T-cell (primary cell): ENCODE results near the gene PAMR1. TPM values are rescaled to one million over a fixed set of nuclear protein-coding genes. Genes with fewer than 3 reads are reported as not detected.

Source experiments
- ATAC-seq, 4 experiments: fragments of 200-7000 bp in 3 of 4; fragments of 150-1000 bp in 1 of 4; cut with Tn5 transposase; replicated peaks in 1 of 4; 1 replicate in 3 of 4; 2 replicates in 1 of 4; pipeline ENCODE4 v1.10.0; 2021; ENCODE audit warnings: moderate library complexity in 3 of 4, mild to moderate bottlenecking in 2 of 4, moderate number of reproducible peaks in 1 of 4
- CTCF ChIA-PET, 2 donors: fragments of 300-600 bp; sonication (Branson Sonifier 250); formaldehyde crosslinking; loops; one replicate each; lab custom pipeline; 2022; ENCODE audit warnings: antibody characterized with exemption in 2 of 2; lab: Charles Lee
- POLR2A ChIA-PET, 2 donors: fragments of 300-600 bp; sonication (Branson Sonifier 250); formaldehyde crosslinking; loops; one replicate each; lab custom pipeline; 2022; ENCODE audit warnings: antibody characterized with exemption in 2 of 2; lab: Charles Lee
- DNase-seq, 35 experiments: peaks; one replicate each; pipeline versions ENCODE4 v3.0.0 to v3.0.0-alpha.2; 2013 to 2023
- H3K27ac ChIP-seq: one replicate; pipeline ENCODE4 v1.5.1; 2013; ENCODE audit warnings: low read length
- H3K27me3 ChIP-seq, 2 experiments: replicated peaks in 1 of 2; 1 replicate in 1 of 2; 2 replicates in 1 of 2; pipeline versions ENCODE4 v1.6.1 to v1.7.0; 2013; ENCODE audit warnings: low read length in 1 of 2, mixed read lengths in 1 of 2; ENCODE audit not compliant: control insufficient read depth in 2 of 2, insufficient read depth in 2 of 2; ENCODE audit errors: extremely low read depth in 1 of 2
- H3K36me3 ChIP-seq, 2 donors: 1 replicate in 1 of 2; 2 replicates in 1 of 2; pipeline versions ENCODE4 v1.6.1 to v1.7.0; 2013; ENCODE audit warnings: low read length in 1 of 2; ENCODE audit not compliant: control insufficient read depth in 2 of 2, insufficient read depth in 1 of 2; ENCODE audit errors: extremely low read depth in 1 of 2
- H3K4me1 ChIP-seq, 2 experiments: 1 replicate in 1 of 2; 2 replicates in 1 of 2; pipeline versions ENCODE4 v1.6.1 to v1.7.0; 2013; ENCODE audit warnings: low read length in 2 of 2, mixed read lengths in 1 of 2; ENCODE audit not compliant: insufficient read depth in 2 of 2, control insufficient read depth in 1 of 2; ENCODE audit errors: extremely low read depth in 1 of 2
- H3K4me3 ChIP-seq, 2 donors: 1 replicate in 1 of 2; 2 replicates in 1 of 2; pipeline versions ENCODE4 v1.5.1 to v1.7.0; 2013; ENCODE audit warnings: mild to moderate bottlenecking in 2 of 2, low read length in 1 of 2, moderate library complexity in 1 of 2; ENCODE audit not compliant: control insufficient read depth in 1 of 2; ENCODE audit errors: extremely low read depth in 1 of 2
- H3K9me3 ChIP-seq: 2 replicates; pipeline ENCODE4 v1.7.0; 2013
- H3K27ac Mint-ChIP-seq, 2 donors: one replicate each; pipeline ENCODE4 v1.8.0; 2020 to 2021; ENCODE audit warnings: mild to moderate bottlenecking in 2 of 2, mixed read lengths in 2 of 2
- H3K27me3 Mint-ChIP-seq, 2 donors: one replicate each; pipeline ENCODE4 v1.8.0; 2021 to 2022; ENCODE audit warnings: mixed read lengths in 2 of 2
- H3K36me3 Mint-ChIP-seq: one replicate; pipeline ENCODE4 v1.8.0; 2021; ENCODE audit warnings: mixed read lengths
- H3K4me1 Mint-ChIP-seq, 3 donors: one replicate each; pipeline ENCODE4 v1.8.0; 2020 to 2022; ENCODE audit warnings: mixed read lengths in 3 of 3, mild to moderate bottlenecking in 1 of 3
- H3K4me3 Mint-ChIP-seq, 3 donors: one replicate each; pipeline ENCODE4 v1.8.0; 2020 to 2022; ENCODE audit warnings: mild to moderate bottlenecking in 3 of 3, mixed read lengths in 3 of 3, moderate library complexity in 3 of 3
- H3K9me3 Mint-ChIP-seq, 3 donors: one replicate each; pipeline ENCODE4 v1.8.0; 2020 to 2022; ENCODE audit warnings: mixed read lengths in 3 of 3
- WGBS: methylation state at CpG from one replicate; pipeline ENCODE4 v1.1.5; 2013; ENCODE audit warnings: missing lambda C conversion rate; ENCODE audit not compliant: insufficient coverage; 5-methylcytosine and 5-hydroxymethylcytosine counted together
- total RNA-seq, 35 experiments: library from RNA in 6 of 35; stranded (reverse) in 6 of 35; fragments of 120-200 nt in 1 of 35; gene quantifications; one replicate each; pipeline versions ENCODE4 v1.2.1 to v1.2.4 and lab custom pipeline; 2013 to 2026

PAMR1 gene
- total RNA-seq, 5 donors from 2014 or later (not counting 1 experiment from before 2014, with no cell fraction given), result 0.20 TPM; not detected in 4

DNA sequence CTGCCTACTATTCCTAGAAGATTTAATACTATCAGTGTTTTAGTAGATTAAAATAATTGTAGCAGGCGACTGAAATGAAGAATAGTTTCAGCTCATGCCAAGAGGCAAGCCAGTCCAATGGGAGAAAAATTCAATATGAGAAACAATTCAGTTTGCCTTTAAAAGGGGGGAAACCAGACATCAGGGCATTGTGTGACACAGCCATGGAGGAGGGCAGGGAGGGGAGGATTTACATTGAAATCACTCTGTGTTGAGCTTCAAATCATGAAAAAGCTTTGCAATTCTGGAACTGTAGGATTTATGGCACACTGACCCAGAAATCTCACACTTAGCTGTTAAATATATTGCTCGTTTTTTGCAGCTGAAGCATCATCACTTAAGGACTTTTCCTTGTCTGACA is 110.6 kb downstream of the PAMR1 start:
- H3K4me3 ChIP-seq, result no peak overlapping the region
- Mint-ChIP-seq H3K4me1 (peaks cover 6 to 8% (median 7%) of the 10 kb centered on the region in 3 donors), H3K36me3 (no peaks in the 10 kb centered on the region), H3K9me3 (no peaks in the 10 kb centered on the region), H3K27me3 (peaks cover 52 to 53% of the 10 kb centered on the region in 2 donors), H3K27ac (no peak overlapping the region), H3K4me3 (no peak overlapping the region)
- no peaks in the 10 kb centered on the region for H3K36me3 ChIP-seq
- no peak for DNase-seq
- ChIA-PET CTCF (no interaction called here), POLR2A (interaction anchor here in 1 of 2 donors (0.7 kb wide), 1 partner anchor 532 kb away, joined by 4 read pairs; no protein-coding TSS in a partner anchor)
- ATAC-seq, result no peak
- no peaks in the 10 kb centered on the region for H3K9me3 ChIP-seq
- H3K27me3 ChIP-seq, result peaks cover 16 to 23% of the 10 kb centered on the region in 2 experiments
- peaks cover 0 to 16% of the 10 kb centered on the region in 2 experiments for H3K4me1 ChIP-seq
- no peak overlapping the region for H3K27ac ChIP-seq
- WGBS, result no CpG with 5 or more reads among the region's 2 CpGs

- POLR2A ChIA-PET, result no interaction called here
- no peaks in the 10 kb centered on the region for H3K9me3 Mint-ChIP-seq
Measured at GRCh38 chr11:35414311-35414710, 111.1 kb downstream of the PAMR1 start.

GRCh38 chr11:35413598-35413997 is 111.8 kb downstream of the PAMR1 start:
- DNase-seq (no peak), ATAC-seq (no peak)
- H3K4me3 ChIP-seq, result no peak overlapping the region
- H3K9me3 ChIP-seq, result no peaks in the 10 kb centered on the region
- H3K27me3 Mint-ChIP-seq, result peaks cover 50 to 55% of the 10 kb centered on the region in 2 donors
- no CpG with 5 or more reads among the region's 3 CpGs for WGBS
- H3K4me3 Mint-ChIP-seq, result no peak overlapping the region
- POLR2A ChIA-PET, result no interaction called here
- H3K27ac ChIP-seq, result no peak overlapping the region
- H3K36me3 Mint-ChIP-seq, result no peaks in the 10 kb centered on the region
- H3K9me3 Mint-ChIP-seq, result no peaks in the 10 kb centered on the region
- H3K27me3 ChIP-seq, result peaks cover 14 to 16% of the 10 kb centered on the region in 2 experiments
- H3K4me1 ChIP-seq, result peaks cover 0 to 5% of the 10 kb centered on the region in 2 experiments
- H3K27ac Mint-ChIP-seq, result no peak overlapping the region
- peaks cover 5 to 6% (median 5%) of the 10 kb centered on the region in 3 donors for H3K4me1 Mint-ChIP-seq
- H3K36me3 ChIP-seq, result no peaks in the 10 kb centered on the region
- CTCF ChIA-PET, result no interaction called here

More at GRCh38 chr11:35414311-35414710, 111.1 kb downstream of the PAMR1 start:
- Histone ChIP-seq H3K27ac (no peak overlapping the region), H3K9me3 (no peaks in the 10 kb centered on the region), H3K4me3 (no peak overlapping the region), H3K27me3 (peaks cover 16 to 18% of the 10 kb centered on the region in 2 experiments), H3K4me1 (peaks cover 0 to 11% of the 10 kb centered on the region in 2 experiments), H3K36me3 (no peaks in the 10 kb centered on the region)
- ATAC-seq (no peak), DNase-seq (no peak)
- WGBS, result no CpG with 5 or more reads among the region's 6 CpGs
- H3K36me3 Mint-ChIP-seq, result no peaks in the 10 kb centered on the region
- CTCF ChIA-PET, result no interaction called here
- peaks cover 5 to 8% (median 5%) of the 10 kb centered on the region in 3 donors for H3K4me1 Mint-ChIP-seq
- H3K27ac Mint-ChIP-seq, result no peak overlapping the region
- H3K4me3 Mint-ChIP-seq, result no peak overlapping the region
- H3K27me3 Mint-ChIP-seq, result peaks cover 52% of the 10 kb centered on the region in 2 donors

- POLR2A ChIA-PET, result no interaction called here
- H3K36me3 Mint-ChIP-seq, result no peaks in the 10 kb centered on the region
- Histone ChIP-seq H3K4me1 (no peaks in the 10 kb centered on the region), H3K36me3 (no peaks in the 10 kb centered on the region), H3K27ac (no peak overlapping the region), H3K9me3 (no peaks in the 10 kb centered on the region), H3K27me3 (peaks cover 6 to 14% of the 10 kb centered on the region in 2 experiments), H3K4me3 (no peak overlapping the region)
- H3K9me3 Mint-ChIP-seq, result no peaks in the 10 kb centered on the region
- no peak overlapping the region for H3K4me3 Mint-ChIP-seq
- 53% methylated on average over 2 of the region's 2 CpGs for WGBS
- DNase-seq (peak in 1 of 35 experiments; percentile 20), ATAC-seq (no peak)
- H3K27me3 Mint-ChIP-seq, result peaks cover 37 to 44% of the 10 kb centered on the region in 2 donors
- CTCF ChIA-PET, result interaction anchor here in 1 of 2 donors (0.9 to 1.2 kb wide), 4 partner anchors 457 to 490 kb away, joined by 3 read pairs; no protein-coding TSS in a partner anchor
- no peaks in the 10 kb centered on the region for H3K4me1 Mint-ChIP-seq
- H3K27ac Mint-ChIP-seq, result no peak overlapping the region
Measured at GRCh38 chr11:35412285-35412684, 113.1 kb downstream of the PAMR1 start.

DNA sequence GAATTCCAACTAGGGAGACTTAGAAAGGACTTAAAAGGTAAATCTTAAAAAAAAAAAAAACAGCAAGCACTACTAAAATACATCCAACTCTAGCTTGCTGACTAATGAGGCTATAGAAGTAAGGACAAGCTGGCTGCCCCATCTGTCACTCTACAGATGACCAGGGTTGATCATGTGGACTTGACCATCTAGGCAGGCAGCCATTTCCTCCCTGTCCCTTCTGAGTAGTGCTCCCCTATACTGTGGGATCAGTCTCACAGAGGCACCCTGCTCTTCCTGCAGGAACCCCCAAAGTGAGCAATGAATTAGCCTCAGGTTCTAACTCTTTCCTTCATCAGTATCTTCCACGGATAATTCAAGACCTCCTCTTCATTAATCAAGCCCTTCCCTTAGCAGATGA is 118.4 kb downstream of the PAMR1 start:
- POLR2A ChIA-PET, result no interaction called here
- H3K9me3 ChIP-seq, result no peaks in the 10 kb centered on the region
- ATAC-seq, result no peak
- H3K27ac ChIP-seq, result no peak overlapping the region
- H3K4me3 Mint-ChIP-seq, result no peak overlapping the region
- H3K4me1 Mint-ChIP-seq, result peaks cover 0 to 2% (median 0%) of the 10 kb centered on the region in 3 donors
- no peak for DNase-seq
- no peaks in the 10 kb centered on the region for H3K4me1 ChIP-seq
- CTCF ChIA-PET, result no interaction called here
- H3K36me3 Mint-ChIP-seq, result no peaks in the 10 kb centered on the region
- peaks cover 0 to 5% of the 10 kb centered on the region in 2 experiments for H3K27me3 ChIP-seq
- no peaks in the 10 kb centered on the region for H3K9me3 Mint-ChIP-seq
- no peaks in the 10 kb centered on the region for H3K36me3 ChIP-seq
- 64% methylated on average over 1 of the region's 1 CpG for WGBS
- H3K27me3 Mint-ChIP-seq, result peaks cover 11 to 13% of the 10 kb centered on the region in 2 donors
- H3K27ac Mint-ChIP-seq, result no peak overlapping the region
- H3K4me3 ChIP-seq, result no peak overlapping the region

DNA sequence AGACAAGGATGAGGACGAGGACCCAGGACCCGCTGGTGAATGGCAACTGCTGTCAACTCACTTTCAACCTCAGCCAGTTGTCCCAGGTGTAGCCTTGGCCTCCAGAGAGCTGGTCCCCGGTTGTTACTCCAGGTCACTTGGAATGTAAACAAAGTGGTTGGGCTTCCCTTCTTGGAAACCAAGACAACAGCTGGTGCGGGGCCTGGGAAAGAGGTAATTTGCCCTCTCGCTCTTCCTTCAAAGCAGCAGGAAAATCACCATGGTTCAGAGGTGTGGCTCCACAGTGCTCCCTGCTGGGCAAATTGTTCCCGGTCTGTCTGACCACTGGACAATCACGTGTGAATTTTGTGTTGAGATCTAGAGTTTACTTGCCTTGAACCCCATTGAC is 121.0 kb downstream of the PAMR1 start:
- DNase-seq (peak in 2 of 35 experiments; percentile 5 to 20), ATAC-seq (no peak)
- WGBS, result 65% methylated on average over 5 of the region's 7 CpGs
- ChIA-PET POLR2A (no interaction called here), CTCF (interaction anchor here in 1 of 2 donors (0.6 kb wide), 1 partner anchor 12 kb away, joined by 3 read pairs; no protein-coding TSS in a partner anchor)
- Mint-ChIP-seq H3K27me3 (peaks cover 4 to 6% of the 10 kb centered on the region in 2 donors), H3K36me3 (no peaks in the 10 kb centered on the region), H3K27ac (no peak overlapping the region), H3K4me3 (peak overlapping the region in 1 of 3 donors; percentile 35), H3K9me3 (no peaks in the 10 kb centered on the region), H3K4me1 (peaks cover 0 to 2% (median 0%) of the 10 kb centered on the region in 3 donors)
- Histone ChIP-seq H3K9me3 (no peaks in the 10 kb centered on the region), H3K27ac (no peak overlapping the region), H3K36me3 (no peaks in the 10 kb centered on the region), H3K27me3 (peaks cover 0 to 5% of the 10 kb centered on the region in 2 experiments), H3K4me1 (no peaks in the 10 kb centered on the region), H3K4me3 (no peak overlapping the region)
